Endothelial cell (in vitro differentiated cells): ENCODE data around the gene KIF17. TPM values are rescaled to one million over a fixed set of nuclear protein-coding genes. Genes with fewer than 3 reads are reported as not detected.

ENCODE experiments used
- DNase-seq: peaks from one replicate; pipeline ENCODE4 v3.0.0; 2021; ENCODE audit warnings: low spot score
- H3K27ac Mint-ChIP-seq: one replicate; pipeline ENCODE4 v1.8.0; 2021; ENCODE audit warnings: mixed read lengths, inconsistent platforms; ENCODE audit not compliant: unreplicated experiment
- H3K27me3 Mint-ChIP-seq: one replicate; pipeline ENCODE4 v1.8.0; 2021; ENCODE audit warnings: mild to moderate bottlenecking, moderate library complexity, mixed read lengths, inconsistent platforms; ENCODE audit not compliant: unreplicated experiment
- H3K36me3 Mint-ChIP-seq: one replicate; pipeline ENCODE4 v1.8.0; 2021; ENCODE audit warnings: mild to moderate bottlenecking, low read depth, mixed read lengths, inconsistent platforms; ENCODE audit not compliant: unreplicated experiment
- H3K4me1 Mint-ChIP-seq: one replicate; pipeline ENCODE4 v1.8.0; 2021; ENCODE audit warnings: mild to moderate bottlenecking, mixed read lengths, inconsistent platforms; ENCODE audit not compliant: unreplicated experiment
- H3K4me3 Mint-ChIP-seq: one replicate; pipeline ENCODE4 v1.8.0; 2021; ENCODE audit warnings: mild to moderate bottlenecking, mixed read lengths, inconsistent platforms; ENCODE audit not compliant: unreplicated experiment
- H3K9me3 Mint-ChIP-seq: one replicate; pipeline ENCODE4 v1.8.0; 2021; ENCODE audit warnings: mixed read lengths, inconsistent platforms; ENCODE audit not compliant: unreplicated experiment
- CTCF ChIP-seq: fragments of 200-600 bp; sonication (generic); IDR thresholded peaks from one replicate; pipeline ENCODE4 v1.5.0; 2021; ENCODE audit warnings: antibody characterized with exemption; ENCODE audit not compliant: unreplicated experiment
- total RNA-seq: library from RNA; stranded (reverse); fragmentation: NEBNext Ultra II Directional; extraction: Animal tissue kit (Norgen Biotek cat#: 25700); gene quantifications from one replicate; pipeline ENCODE4 v1.2.1, GENCODE V29; 2021; ENCODE audit not compliant: unreplicated experiment

KIF17 gene
- total RNA-seq, 1 donor from 2014 or later: 1.8 TPM

GRCh38 chr1:20632386-20632785, 85.4 kb downstream of the KIF17 start:
- DNase-seq: no peak
- Mint-ChIP-seq H3K27me3 (no peaks in the 10 kb centered on the region), H3K9me3 (no peaks in the 10 kb centered on the region), H3K27ac (no peak overlapping the region), H3K4me3 (peak overlapping the region; percentile 89), H3K4me1 (peaks cover 2% of the 10 kb centered on the region), H3K36me3 (peaks cover 5% of the 10 kb centered on the region)
- no peak for TF ChIP-seq CTCF

GRCh38 chr1:20630729-20631128, 87.1 kb downstream of the KIF17 start:
- DNase-seq: no peak
- no peak for TF ChIP-seq CTCF
- Mint-ChIP-seq H3K36me3 (no peaks in the 10 kb centered on the region), H3K4me1 (peaks cover 2% of the 10 kb centered on the region), H3K27ac (no peak overlapping the region), H3K9me3 (no peaks in the 10 kb centered on the region), H3K27me3 (peaks cover under 1% of the 10 kb centered on the region), H3K4me3 (no peak overlapping the region)

- Mint-ChIP-seq H3K9me3 (no peaks in the 10 kb centered on the region), H3K27ac (no peak overlapping the region), H3K4me3 (no peak overlapping the region), H3K27me3 (peaks cover 2% of the 10 kb centered on the region), H3K36me3 (no peaks in the 10 kb centered on the region), H3K4me1 (no peaks in the 10 kb centered on the region)
- no peak for TF ChIP-seq CTCF
- no peak for DNase-seq
These were observed 91.3 kb downstream of the KIF17 start for GRCh38 chr1:20626524-20626923.

GRCh38 chr1:20626098-20626427, 91.7 kb downstream of the KIF17 start:
- Mint-ChIP-seq H3K9me3 (no peaks in the 10 kb centered on the region), H3K27me3 (peaks cover 2% of the 10 kb centered on the region), H3K4me3 (no peak overlapping the region), H3K27ac (no peak overlapping the region), H3K4me1 (no peaks in the 10 kb centered on the region), H3K36me3 (no peaks in the 10 kb centered on the region)
- TF ChIP-seq CTCF: no peak
- no peak for DNase-seq

- H3K27me3 Mint-ChIP-seq: peaks cover 2% of the 10 kb centered on the region
- H3K4me3 Mint-ChIP-seq: no peak overlapping the region
- no peaks in the 10 kb centered on the region for H3K4me1 Mint-ChIP-seq
- H3K36me3 Mint-ChIP-seq: no peaks in the 10 kb centered on the region
- no peak overlapping the region for H3K27ac Mint-ChIP-seq
- no peaks in the 10 kb centered on the region for H3K9me3 Mint-ChIP-seq
- no peak for DNase-seq
- no peak for TF ChIP-seq CTCF
These were observed 92.4 kb downstream of the KIF17 start for GRCh38 chr1:20625176-20626097.
